Ishikawa (cell line): ENCODE results near the gene PCDH9.

Source experiments
- CEBPB ChIP-seq: IDR thresholded peaks from 2 replicates; pipeline ENCODE4 v1.6.1; 2012
- CREB1 ChIP-seq: IDR thresholded peaks from 2 replicates; pipeline ENCODE4 v1.6.1; 2012; ENCODE audit warnings: low read depth
- EGR1 ChIP-seq: IDR thresholded peaks from 2 replicates; pipeline ENCODE4 v1.6.1; 2012
- EP300 ChIP-seq: IDR thresholded peaks from 2 replicates; pipeline ENCODE4 v1.6.1; 2012; ENCODE audit warnings: borderline replicate concordance
- RAD21 ChIP-seq: IDR thresholded peaks from 2 replicates; pipeline ENCODE4 v1.6.1; 2012; ENCODE audit warnings: low read depth
- REST ChIP-seq: IDR thresholded peaks from 2 replicates; pipeline ENCODE4 v1.6.1; 2012; ENCODE audit warnings: low read depth, mild to moderate bottlenecking
- YY1 ChIP-seq: IDR thresholded peaks from 2 replicates; pipeline ENCODE4 v1.6.1; 2012; ENCODE audit warnings: low read depth

GRCh38 chr13:66663711-66664110, 566.4 kb downstream of the PCDH9 start:
- TF ChIP-seq EP300: no peak
- no peak for TF ChIP-seq REST
- TF ChIP-seq EGR1: no peak
- TF ChIP-seq CREB1: no peak
- no peak for TF ChIP-seq CEBPB
- TF ChIP-seq RAD21: no peak
- no peak for TF ChIP-seq YY1
